DND-41 (cell line): ENCODE data around the gene WDR44.

Experiments used
- EZH2 ChIP-seq: IDR thresholded peaks from 3 replicates; pipeline ENCODE4 v1.6.1; 2012; ENCODE audit warnings: borderline replicate concordance, low read depth, mild to moderate bottlenecking, moderate library complexity, low read length, inconsistent platforms; ENCODE audit not compliant: severe bottlenecking
- TF ChIP-seq, protein P1 (sequence below): IDR thresholded peaks from 2 replicates; pipeline ENCODE4 v1.5.1; 2012; ENCODE audit warnings: borderline replicate concordance, low read length, moderate library complexity, mild to moderate bottlenecking; ENCODE audit not compliant: poor library complexity, severe bottlenecking; ENCODE audit errors: extremely low read depth

DNA sequence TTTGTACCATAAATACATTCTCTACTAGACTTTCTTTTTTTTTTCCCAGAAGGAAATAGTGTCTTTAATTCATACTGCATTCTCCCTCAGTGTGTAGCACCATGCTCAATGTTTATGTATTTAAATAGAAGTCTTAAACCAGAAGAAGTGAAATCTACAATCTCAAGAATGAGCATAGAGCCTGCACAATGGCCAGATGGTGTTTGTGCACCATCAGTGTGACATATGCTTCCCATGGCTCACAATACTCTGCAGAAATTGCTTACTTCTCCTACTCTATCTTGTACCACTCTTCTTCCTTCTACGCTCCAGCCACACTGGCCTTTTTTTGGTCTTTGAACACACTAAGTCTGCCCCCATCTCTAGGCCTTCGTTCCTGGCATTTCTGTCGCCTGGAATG, 147.1 kb downstream of the WDR44 start:
- TF ChIP-seq, protein P1, sequence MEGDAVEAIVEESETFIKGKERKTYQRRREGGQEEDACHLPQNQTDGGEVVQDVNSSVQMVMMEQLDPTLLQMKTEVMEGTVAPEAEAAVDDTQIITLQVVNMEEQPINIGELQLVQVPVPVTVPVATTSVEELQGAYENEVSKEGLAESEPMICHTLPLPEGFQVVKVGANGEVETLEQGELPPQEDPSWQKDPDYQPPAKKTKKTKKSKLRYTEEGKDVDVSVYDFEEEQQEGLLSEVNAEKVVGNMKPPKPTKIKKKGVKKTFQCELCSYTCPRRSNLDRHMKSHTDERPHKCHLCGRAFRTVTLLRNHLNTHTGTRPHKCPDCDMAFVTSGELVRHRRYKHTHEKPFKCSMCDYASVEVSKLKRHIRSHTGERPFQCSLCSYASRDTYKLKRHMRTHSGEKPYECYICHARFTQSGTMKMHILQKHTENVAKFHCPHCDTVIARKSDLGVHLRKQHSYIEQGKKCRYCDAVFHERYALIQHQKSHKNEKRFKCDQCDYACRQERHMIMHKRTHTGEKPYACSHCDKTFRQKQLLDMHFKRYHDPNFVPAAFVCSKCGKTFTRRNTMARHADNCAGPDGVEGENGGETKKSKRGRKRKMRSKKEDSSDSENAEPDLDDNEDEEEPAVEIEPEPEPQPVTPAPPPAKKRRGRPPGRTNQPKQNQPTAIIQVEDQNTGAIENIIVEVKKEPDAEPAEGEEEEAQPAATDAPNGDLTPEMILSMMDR: no peak
- TF ChIP-seq EZH2: no peak
